ENCODE measurements around the gene PFDN2.
"Not testable (repeated sequence)": the region's sequence is repeated elsewhere in the genome, so short reads cannot be mapped to it uniquely, and the experiment has no call there.

Gene PFDN2

DNA sequence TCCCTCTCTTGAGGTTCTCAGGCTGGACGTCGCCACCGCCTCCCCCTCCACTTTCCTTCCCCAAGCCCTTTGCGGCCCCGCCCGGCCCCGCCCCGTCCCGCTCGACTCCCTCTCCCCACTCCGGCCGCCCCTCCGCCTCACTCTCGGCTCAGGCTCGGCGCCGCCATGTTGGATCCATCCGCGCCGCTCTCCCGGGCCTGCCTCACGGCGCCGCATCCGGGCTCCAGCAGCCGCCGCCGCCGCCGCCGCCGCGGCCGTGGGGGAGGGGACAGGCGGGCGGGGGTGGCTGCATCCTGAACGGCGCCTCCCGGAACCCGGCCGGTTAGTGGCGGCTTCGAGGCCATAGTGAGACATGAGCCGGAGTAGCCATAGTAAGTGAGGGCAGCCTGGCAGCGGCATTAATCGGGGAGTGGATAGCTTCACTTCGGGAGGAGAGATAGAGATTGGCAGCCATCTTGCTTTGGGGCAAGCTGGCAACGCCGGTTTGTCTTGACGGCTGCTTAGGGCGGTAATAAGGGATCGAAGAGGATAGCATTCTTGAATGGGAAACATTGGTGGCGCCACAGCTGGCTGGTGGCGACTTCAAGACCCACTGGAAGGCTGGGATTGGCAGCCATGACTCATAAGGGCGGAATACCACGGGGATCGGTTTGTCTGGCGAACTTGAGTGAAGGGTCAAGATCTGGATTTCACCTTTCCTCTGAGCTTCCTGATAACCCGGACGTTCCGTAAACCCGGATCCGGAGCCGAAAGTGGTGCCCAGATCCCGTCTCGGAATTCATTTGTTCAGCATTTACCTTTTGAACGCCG lies 14.8 kb upstream of the PFDN2 start, which contains the start of gene DEDD:
DEDD (minus strand) TSS at position 258 of the 810 bp plus-strand sequence. CDS start 8,205 bp downstream, outside the sequence.
- in situ Hi-C loops (cut with HindIII; ENCODE audit: low pct_unique_long_range_greater_than_20kb, low sequenced_read_pairs): no loop called here
- no peak for TF ChIP-seq JUND (IDR thresholded peaks at IDR 0.05; ENCODE audit: low read depth)
- peak; percentile 92 to 99 for DNase-seq (ENCODE audit: low read depth in 1 of 2, low spot score in 1 of 2)

DNA sequence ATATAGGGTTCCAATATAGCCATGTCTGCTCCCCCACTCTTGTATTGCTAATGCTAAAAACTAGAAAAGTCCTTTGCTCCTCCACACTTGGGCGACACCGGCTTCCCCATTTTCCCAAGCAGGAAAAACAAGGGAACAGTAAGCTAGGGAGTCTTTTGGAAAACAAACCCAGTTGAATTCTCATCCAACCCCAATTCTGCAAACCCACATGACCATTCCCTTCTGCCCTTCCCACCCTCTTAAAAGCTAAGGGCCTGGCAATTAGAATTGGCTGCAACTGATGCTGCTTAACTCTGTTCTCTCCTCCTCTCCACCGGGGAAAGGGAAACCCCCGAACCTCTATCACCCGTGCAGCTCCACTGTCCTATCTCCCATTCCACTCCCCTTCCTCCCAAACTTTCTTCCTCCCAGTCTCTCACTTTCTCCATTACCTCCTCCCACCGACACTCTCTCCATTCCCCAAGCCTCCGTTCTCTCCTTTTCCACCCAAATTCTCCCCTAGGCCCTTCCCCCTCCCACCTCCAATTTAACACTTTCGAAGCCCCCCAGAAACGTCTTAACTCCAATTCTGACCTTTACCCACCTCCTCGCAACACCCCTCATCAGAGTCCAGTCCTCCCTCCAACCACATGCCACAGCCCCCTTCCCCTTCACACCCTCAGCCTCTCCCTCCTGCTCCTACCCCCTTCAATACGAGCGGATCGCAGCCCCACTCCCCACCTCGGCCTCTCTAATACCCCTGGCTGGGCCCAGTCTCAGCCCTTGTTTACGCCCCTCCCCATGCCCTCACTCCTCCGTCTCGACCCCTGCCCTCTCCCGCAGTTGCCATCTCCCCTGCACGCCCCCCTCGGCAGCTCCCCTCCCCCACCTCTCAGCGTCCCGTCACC lies 13.9 kb upstream of the PFDN2 start:
- peak in 1 of 2 experiments; percentile 30 for DNase-seq (ENCODE audit: low read depth in 1 of 2, low spot score in 1 of 2)
- in situ Hi-C loops (cut with HindIII; ENCODE audit: low pct_unique_long_range_greater_than_20kb, low sequenced_read_pairs): no loop called here
- TF ChIP-seq JUND (IDR thresholded peaks at IDR 0.05; ENCODE audit: low read depth): no peak

- TF ChIP-seq JUND (IDR thresholded peaks at IDR 0.05; ENCODE audit: low read depth): no peak
- no peak for DNase-seq (ENCODE audit: low read depth in 1 of 2, low spot score in 1 of 2)
- in situ Hi-C loops (cut with HindIII; ENCODE audit: low pct_unique_long_range_greater_than_20kb, low sequenced_read_pairs): no loop called here
Observed at GRCh38 chr1:161130266-161130665, 12.4 kb upstream of the PFDN2 start.

GRCh38 chr1:161128591-161129420 lies 11.0 kb upstream of the PFDN2 start:
- no peak for DNase-seq (ENCODE audit: low read depth in 1 of 2, low spot score in 1 of 2)
- in situ Hi-C loops (cut with HindIII; ENCODE audit: low pct_unique_long_range_greater_than_20kb, low sequenced_read_pairs): no loop called here
- no peak for TF ChIP-seq JUND (IDR thresholded peaks at IDR 0.05; ENCODE audit: low read depth)

- no peak for TF ChIP-seq JUND (IDR thresholded peaks at IDR 0.05; ENCODE audit: low read depth)
- no peak for DNase-seq (ENCODE audit: low read depth in 1 of 2, low spot score in 1 of 2)
- in situ Hi-C loops (cut with HindIII; ENCODE audit: low pct_unique_long_range_greater_than_20kb, low sequenced_read_pairs): no loop called here
Observed at GRCh38 chr1:161127649-161128048, 9.8 kb upstream of the PFDN2 start.

DNA sequence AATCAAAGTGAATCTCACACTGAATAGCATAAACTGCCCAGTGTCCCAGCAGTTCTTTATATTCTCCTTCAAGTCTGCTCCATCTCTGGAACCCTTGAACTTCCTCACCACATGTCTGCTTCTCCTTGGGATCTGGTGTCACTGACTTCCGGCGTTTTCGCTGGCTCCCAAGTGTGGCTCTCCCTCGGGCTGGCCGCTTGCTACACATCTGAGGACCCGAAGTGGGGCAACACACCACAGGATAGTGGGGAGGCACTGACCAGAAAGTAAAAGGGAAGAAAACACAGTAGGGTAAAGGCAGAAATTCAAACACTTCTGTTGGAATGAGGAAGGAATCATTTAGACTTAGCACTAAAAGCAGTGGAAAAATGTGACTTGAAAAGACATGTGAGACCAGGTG lies 5.1 kb upstream of the PFDN2 start:
- DNase-seq (ENCODE audit: low read depth in 1 of 2, low spot score in 1 of 2): no peak
- in situ Hi-C loops (cut with HindIII; ENCODE audit: low pct_unique_long_range_greater_than_20kb, low sequenced_read_pairs): no loop called here
- TF ChIP-seq JUND (IDR thresholded peaks at IDR 0.05; ENCODE audit: low read depth): no peak

GRCh38 chr1:161121834-161122233 lies 4.0 kb upstream of the PFDN2 start:
- TF ChIP-seq JUND (IDR thresholded peaks at IDR 0.05; ENCODE audit: low read depth): no peak
- no peak for DNase-seq (ENCODE audit: low read depth in 1 of 2, low spot score in 1 of 2)
- in situ Hi-C loops (cut with HindIII; ENCODE audit: low pct_unique_long_range_greater_than_20kb, low sequenced_read_pairs): no loop called here

DNA sequence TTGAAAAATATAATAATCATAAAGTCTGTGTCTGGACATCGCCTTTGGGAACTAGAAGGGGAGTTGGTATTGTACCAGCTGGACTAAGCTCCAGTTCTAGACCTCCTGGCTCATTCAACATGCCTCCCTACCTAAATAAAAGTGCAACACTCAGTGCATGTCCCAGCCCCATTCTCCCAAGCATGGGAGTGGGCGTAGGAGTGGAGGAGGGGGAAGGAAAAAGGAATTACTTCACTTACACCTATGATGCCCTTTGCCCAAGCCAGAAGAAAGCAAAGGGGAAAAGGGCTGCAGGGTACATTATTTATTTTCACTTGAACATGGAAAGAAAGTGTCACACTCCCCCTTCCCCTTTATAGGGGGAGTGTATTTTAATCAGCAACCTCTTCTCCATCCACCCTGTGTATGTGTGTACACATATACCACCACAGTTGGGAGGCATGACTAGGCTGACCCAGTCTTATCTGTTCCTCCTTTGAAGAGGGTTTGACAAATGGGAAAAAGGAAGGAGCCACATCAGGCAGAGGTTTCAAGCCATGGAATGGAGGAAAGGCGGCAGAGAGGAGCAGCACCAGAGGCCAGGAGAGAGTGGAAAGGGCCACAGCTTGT lies 3.3 kb upstream of the PFDN2 start:
- TF ChIP-seq JUND (IDR thresholded peaks at IDR 0.05; ENCODE audit: low read depth): no peak
- in situ Hi-C loops (cut with HindIII; ENCODE audit: low pct_unique_long_range_greater_than_20kb, low sequenced_read_pairs): no loop called here
- no peak for DNase-seq (ENCODE audit: low read depth in 1 of 2, low spot score in 1 of 2)

- DNase-seq (ENCODE audit: low read depth in 1 of 2, low spot score in 1 of 2): peak; percentile 67 to 81
- in situ Hi-C loops (cut with HindIII; ENCODE audit: low pct_unique_long_range_greater_than_20kb, low sequenced_read_pairs): no loop called here
Observed at GRCh38 chr1:161119092-161119903, 1.5 kb upstream of the PFDN2 start.

GRCh38 chr1:161115961-161116360 lies 1.9 kb downstream of the PFDN2 start:
- in situ Hi-C loops (cut with HindIII; ENCODE audit: low pct_unique_long_range_greater_than_20kb, low sequenced_read_pairs); DNase-seq (ENCODE audit: low read depth in 1 of 2, low spot score in 1 of 2): not testable (repeated sequence)

More at GRCh38 chr1:161119092-161119903, 1.5 kb upstream of the PFDN2 start:
- no peak for TF ChIP-seq JUND (IDR thresholded peaks at IDR 0.05; ENCODE audit: low read depth)

DNA sequence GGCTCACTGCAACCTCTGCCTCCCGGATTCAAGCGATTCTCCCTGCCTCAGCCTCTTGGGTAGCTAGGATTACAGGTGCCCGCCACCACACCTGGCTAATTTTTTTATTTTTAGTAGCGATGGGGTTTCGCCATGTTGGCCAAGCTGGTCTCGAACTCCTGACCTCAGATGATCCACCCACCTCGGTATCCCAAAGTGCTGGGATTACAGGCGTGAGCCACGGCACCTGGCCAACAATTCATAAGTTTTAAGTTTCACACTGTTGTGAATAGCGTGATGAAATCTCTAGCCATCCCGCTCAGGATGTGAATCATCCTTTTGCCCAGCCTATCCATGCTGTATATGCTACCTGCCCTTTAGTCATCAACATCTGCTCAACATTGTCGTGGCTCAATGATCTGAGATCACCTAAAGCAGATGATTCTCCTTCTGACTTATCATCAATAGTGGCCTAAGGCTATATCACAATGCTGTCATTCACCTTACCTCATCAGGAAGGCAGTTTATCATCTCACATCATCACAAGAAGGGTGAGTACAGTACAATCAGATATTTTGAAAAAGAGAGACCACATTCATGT lies 2.6 kb downstream of the PFDN2 start:
- DNase-seq (ENCODE audit: low read depth in 1 of 2, low spot score in 1 of 2): no peak
- no peak for TF ChIP-seq JUND (IDR thresholded peaks at IDR 0.05; ENCODE audit: low read depth)

More for the DNA sequence above, 2.6 kb downstream of the PFDN2 start:
- in situ Hi-C loops (cut with HindIII; ENCODE audit: low pct_unique_long_range_greater_than_20kb, low sequenced_read_pairs): no loop called here
